Gastrocnemius medialis (tissue), 4 donors: ENCODE measurements around the gene OSGIN1. TPM values are rescaled to one million over a fixed set of nuclear protein-coding genes. Genes with fewer than 3 reads are reported as not detected.
A peak's percentile ranks its signal among the peaks of the same experiment; 100 is the strongest.
"Not testable (repeated sequence)": the region's sequence is repeated elsewhere in the genome, so short reads cannot be mapped to it uniquely, and the experiment has no call there.

Experiments
- ATAC-seq, 2 donors: fragments of 150-250 bp; one replicate each; pipeline ENCODE4 v1.9.1; 2016
- DNase-seq, 2 donors: peaks; one replicate each; pipeline ENCODE4 v3.0.0-alpha.2; 2019
- H3K27ac ChIP-seq, 4 donors: fragments of 200-600 bp; sonication (generic); 1 replicate in 1 of 4; 2 replicates in 3 of 4; pipeline ENCODE4 v1.5.1; 2016 to 2018; ENCODE audit warnings: mild to moderate bottlenecking in 2 of 4, moderate library complexity in 1 of 4
- H3K27me3 ChIP-seq, 3 donors: fragments of 200-600 bp; sonication (generic) in 2 of 3; 1 replicate in 1 of 3; 2 replicates in 2 of 3; pipeline versions ENCODE4 v1.5.1 to v1.6.0; 2016 to 2019; ENCODE audit warnings: mild to moderate bottlenecking in 1 of 3, moderate library complexity in 1 of 3
- H3K36me3 ChIP-seq, 2 donors: fragments of 200-600 bp; sonication (generic) in 1 of 2; one replicate each; pipeline ENCODE4 v1.5.1; 2017 to 2018
- H3K4me1 ChIP-seq, 2 donors: fragments of 200-600 bp; sonication (generic) in 1 of 2; one replicate each; pipeline ENCODE4 v1.5.1; 2016 to 2017; ENCODE audit warnings: mild to moderate bottlenecking in 2 of 2
- H3K4me3 ChIP-seq, 4 donors: fragments of 200-600 bp; sonication (generic) in 3 of 4; 1 replicate in 1 of 4; 2 replicates in 3 of 4; pipeline ENCODE4 v1.5.1; 2016 to 2019; ENCODE audit warnings: mild to moderate bottlenecking in 2 of 4
- H3K9me3 ChIP-seq, 3 donors: fragments of 200-600 bp; sonication (generic) in 2 of 3; 1 replicate in 1 of 3; 2 replicates in 2 of 3; pipeline ENCODE4 v1.5.1; 2016 to 2019
- POLR2A ChIP-seq, 2 donors: fragments of 450-650 bp; IDR thresholded peaks; one replicate each; pipeline ENCODE4 v1.6.1; 2017; ENCODE audit warnings: antibody characterized with exemption in 2 of 2, mild to moderate bottlenecking in 2 of 2, moderate library complexity in 2 of 2
- in situ Hi-C, 4 donors: fragments of 200-750 bp; cut with MboI; loops; one replicate each; pipeline versions ENCODE4 v1.15.0 to v1.8.0; 2017; ENCODE audit warnings: low sequenced_read_pairs in 4 of 4
- intact Hi-C: fragments of 100-400 bp; cut with DNase I; formaldehyde crosslinking; loops from one replicate; pipeline ENCODE4 v1.15.1; 2023; ENCODE audit warnings: low total_unique reads
- total RNA-seq, 4 donors: library from RNA; depleted of rRNA; stranded (reverse); fragments of >200 nt; gene quantifications; one replicate each; pipeline versions ENCODE4 v1.1.0 to v1.2.3, GENCODE V29; 2016
- TF ChIP-seq, protein P1 (sequence below), 5 experiments: fragments of 450-650 bp in 3 of 5; fragments of 200-600 bp in 2 of 5; sonication (generic) in 2 of 5; IDR thresholded peaks in 4 of 5; conservative IDR thresholded peaks in 1 of 5; 1 replicate in 4 of 5; 2 replicates in 1 of 5; pipeline ENCODE4 v1.5.1; 2016 to 2019; ENCODE audit warnings: antibody characterized with exemption in 5 of 5, mild to moderate bottlenecking in 3 of 5, moderate library complexity in 3 of 5

Gene OSGIN1
- total RNA-seq, 4 donors from 2014 or later, result 9.6 to 24.9 (median 13.2) TPM

GRCh38 chr16:83946781-83947566, 6.1 kb upstream of the OSGIN1 start:
- in situ Hi-C loops, result no loop called here
- intact Hi-C loops, result no loop called here
- Histone ChIP-seq H3K4me1 (peaks cover 0 to under 1% of the 10 kb centered on the region in 2 donors), H3K9me3 (no peaks in the 10 kb centered on the region), H3K4me3 (no peak overlapping the region), H3K27me3 (no peaks in the 10 kb centered on the region), H3K27ac (no peak overlapping the region), H3K36me3 (no peaks in the 10 kb centered on the region)
- TF ChIP-seq POLR2A (IDR thresholded peaks at IDR 0.05), result no peak
- TF ChIP-seq, protein P1, sequence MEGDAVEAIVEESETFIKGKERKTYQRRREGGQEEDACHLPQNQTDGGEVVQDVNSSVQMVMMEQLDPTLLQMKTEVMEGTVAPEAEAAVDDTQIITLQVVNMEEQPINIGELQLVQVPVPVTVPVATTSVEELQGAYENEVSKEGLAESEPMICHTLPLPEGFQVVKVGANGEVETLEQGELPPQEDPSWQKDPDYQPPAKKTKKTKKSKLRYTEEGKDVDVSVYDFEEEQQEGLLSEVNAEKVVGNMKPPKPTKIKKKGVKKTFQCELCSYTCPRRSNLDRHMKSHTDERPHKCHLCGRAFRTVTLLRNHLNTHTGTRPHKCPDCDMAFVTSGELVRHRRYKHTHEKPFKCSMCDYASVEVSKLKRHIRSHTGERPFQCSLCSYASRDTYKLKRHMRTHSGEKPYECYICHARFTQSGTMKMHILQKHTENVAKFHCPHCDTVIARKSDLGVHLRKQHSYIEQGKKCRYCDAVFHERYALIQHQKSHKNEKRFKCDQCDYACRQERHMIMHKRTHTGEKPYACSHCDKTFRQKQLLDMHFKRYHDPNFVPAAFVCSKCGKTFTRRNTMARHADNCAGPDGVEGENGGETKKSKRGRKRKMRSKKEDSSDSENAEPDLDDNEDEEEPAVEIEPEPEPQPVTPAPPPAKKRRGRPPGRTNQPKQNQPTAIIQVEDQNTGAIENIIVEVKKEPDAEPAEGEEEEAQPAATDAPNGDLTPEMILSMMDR (IDR thresholded peaks at IDR 0.05 in 4 of 5, conservative IDR thresholded peaks at IDR 0.05 in 1 of 5), result no peak
- ATAC-seq, result no peak
- no peak for DNase-seq

- Histone ChIP-seq H3K4me3 (no peak overlapping the region), H3K4me1 (peaks cover 7 to 8% of the 10 kb centered on the region in 2 donors), H3K9me3 (no peaks in the 10 kb centered on the region), H3K36me3 (no peaks in the 10 kb centered on the region), H3K27ac (no peak overlapping the region), H3K27me3 (no peaks in the 10 kb centered on the region)
- ATAC-seq (no peak), DNase-seq (no peak)
- TF ChIP-seq POLR2A (IDR thresholded peaks at IDR 0.05), result no peak
- TF ChIP-seq, protein P1 (IDR thresholded peaks at IDR 0.05 in 4 of 5, conservative IDR thresholded peaks at IDR 0.05 in 1 of 5), result no peak
- in situ Hi-C loops (no loop called here), intact Hi-C loops (no loop called here)
These were observed 5.3 kb upstream of the OSGIN1 start for GRCh38 chr16:83947642-83948234.

- intact Hi-C loops (no loop called here), in situ Hi-C loops (no loop called here)
- Histone ChIP-seq H3K27ac (no peak overlapping the region), H3K36me3 (no peaks in the 10 kb centered on the region), H3K4me3 (no peak overlapping the region), H3K4me1 (peaks cover 11 to 13% of the 10 kb centered on the region in 2 donors), H3K27me3 (no peaks in the 10 kb centered on the region), H3K9me3 (no peaks in the 10 kb centered on the region)
- no peak for TF ChIP-seq POLR2A (IDR thresholded peaks at IDR 0.05)
- TF ChIP-seq, protein P1 (IDR thresholded peaks at IDR 0.05 in 4 of 5, conservative IDR thresholded peaks at IDR 0.05 in 1 of 5), result no peak
- DNase-seq (no peak), ATAC-seq (no peak)
These were observed 3.9 kb upstream of the OSGIN1 start for GRCh38 chr16:83948914-83949723.

DNA sequence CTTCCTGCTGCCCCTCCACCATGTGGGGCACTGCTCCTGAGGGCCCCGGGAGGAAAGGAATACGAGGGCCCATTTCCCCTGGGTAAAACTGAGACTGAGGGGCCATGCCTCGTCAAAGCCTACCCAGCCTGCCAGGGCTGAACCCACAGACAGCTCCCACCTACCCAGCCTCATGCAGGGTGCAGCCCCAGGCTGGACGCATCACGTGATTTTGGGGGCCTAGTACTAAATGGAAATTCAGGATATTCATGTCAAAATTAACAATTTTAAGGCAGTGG, 3.4 kb upstream of the OSGIN1 start:
- ATAC-seq, result no peak
- Histone ChIP-seq H3K36me3 (no peaks in the 10 kb centered on the region), H3K9me3 (no peaks in the 10 kb centered on the region), H3K4me3 (no peak overlapping the region), H3K4me1 (peaks cover 16 to 19% of the 10 kb centered on the region in 2 donors), H3K27ac (no peak overlapping the region), H3K27me3 (no peaks in the 10 kb centered on the region)
- in situ Hi-C loops, result loop anchor here (10.0 to 25.0 kb wide), 7 partner anchors 113 to 538 kb away; partner anchors contain the start of genes TAF1C (in 2 of the 4), ADAD2 (in 1 of the 4) and HSBP1 (in 1 of the 4)
- intact Hi-C loops, result loop anchor here (5.0 kb wide), 1 partner anchor 553 kb away; the partner anchor contains the start of gene MEAK7
- no peak for TF ChIP-seq POLR2A (IDR thresholded peaks at IDR 0.05)
- TF ChIP-seq, protein P1 (IDR thresholded peaks at IDR 0.05 in 4 of 5, conservative IDR thresholded peaks at IDR 0.05 in 1 of 5), result no peak
- no peak for DNase-seq

DNA sequence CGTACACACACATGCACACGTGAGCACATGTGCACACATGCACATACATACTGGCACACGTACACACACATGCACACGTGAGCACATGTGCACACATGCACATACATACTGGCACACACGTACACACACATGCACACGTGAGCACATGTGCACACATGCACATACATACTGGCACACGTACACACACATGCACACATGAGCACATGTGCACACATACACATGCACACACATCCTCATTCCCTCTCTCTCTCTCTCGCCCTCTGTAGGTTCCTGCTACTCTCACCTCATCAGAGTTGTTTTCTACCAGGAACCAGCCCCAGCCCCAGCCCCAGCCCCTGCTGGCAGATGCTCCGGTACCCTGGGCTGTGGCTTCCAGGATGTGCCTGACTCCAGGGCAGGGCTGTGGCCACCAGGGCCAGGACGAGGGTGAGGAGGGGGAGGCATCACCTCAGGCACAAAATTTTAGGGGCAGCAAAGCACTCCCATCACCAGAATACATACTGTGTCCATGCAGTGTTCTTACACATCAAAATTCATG, 2.1 kb upstream of the OSGIN1 start:
- in situ Hi-C loops (loop anchor here (10.0 to 25.0 kb wide), 7 partner anchors 111 to 536 kb away; partner anchors contain the start of genes TAF1C (in 2 of the 4), ADAD2 (in 1 of the 4) and HSBP1 (in 1 of the 4)), intact Hi-C loops (loop anchor here (5.0 kb wide), 1 partner anchor 551 kb away; the partner anchor contains the start of gene MEAK7)
- not testable (repeated sequence) for H3K9me3 ChIP-seq, DNase-seq, H3K36me3 ChIP-seq, ATAC-seq, H3K27me3 ChIP-seq, H3K4me3 ChIP-seq
- peak overlapping the region in 2 of 4 donors; percentile 14 to 48 for H3K27ac ChIP-seq
- peaks cover 25 to 31% of the 10 kb centered on the region in 2 donors for H3K4me1 ChIP-seq
